HG03432 (cell line): Measurements from ENCODE around the gene IRX5.

Experiments
- ATAC-seq: cut with Tn5 transposase; IDR thresholded peaks from one replicate; pipeline ENCODE4 v1.9.1; 2021; ENCODE audit warnings: mild to moderate bottlenecking, moderate library complexity; ENCODE audit not compliant: unreplicated experiment

The IRX5 gene

GRCh38 chr16:54944002-54944401, 13.3 kb downstream of the IRX5 start:
- ATAC-seq, result no peak

DNA sequence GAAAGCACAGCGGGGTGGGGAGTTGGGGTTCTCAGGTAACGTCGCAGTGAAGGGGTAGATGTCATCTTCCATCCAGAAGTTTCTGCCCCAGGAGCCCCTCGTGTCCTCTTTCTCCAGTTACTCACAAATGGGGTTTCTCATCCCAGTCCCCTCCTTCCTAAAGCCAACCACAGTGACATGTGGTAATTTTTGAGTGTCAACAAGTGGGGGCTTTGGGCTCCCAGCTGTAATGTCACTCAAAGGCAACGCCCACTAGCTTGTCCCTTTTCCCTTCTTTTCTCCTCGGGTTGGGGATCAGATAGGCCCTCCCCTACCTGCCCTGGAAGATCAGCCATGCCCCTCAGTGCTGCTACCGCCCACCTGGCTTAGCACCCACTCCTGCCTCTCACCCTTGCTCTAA, 14.4 kb downstream of the IRX5 start:
- no peak for ATAC-seq

DNA sequence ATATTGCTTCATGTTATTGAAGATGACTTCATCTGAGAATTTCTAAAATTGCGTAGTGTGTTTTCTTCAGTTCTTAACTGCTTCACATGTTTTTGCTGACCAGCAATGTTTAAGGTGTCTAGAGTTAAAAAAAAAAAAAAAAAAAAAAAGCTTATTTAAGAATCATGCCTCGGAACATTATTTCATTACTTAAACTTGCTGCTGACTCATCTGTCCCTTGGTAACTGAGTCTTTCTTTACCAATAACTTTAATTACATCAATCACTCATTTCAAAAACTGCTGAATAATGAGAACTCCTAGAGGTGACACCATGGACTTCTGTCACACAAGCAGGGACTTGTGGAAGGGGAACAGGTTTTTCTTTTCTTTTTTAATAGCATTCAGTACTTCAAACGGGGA, 16.2 kb downstream of the IRX5 start:
- no peak for ATAC-seq

DNA sequence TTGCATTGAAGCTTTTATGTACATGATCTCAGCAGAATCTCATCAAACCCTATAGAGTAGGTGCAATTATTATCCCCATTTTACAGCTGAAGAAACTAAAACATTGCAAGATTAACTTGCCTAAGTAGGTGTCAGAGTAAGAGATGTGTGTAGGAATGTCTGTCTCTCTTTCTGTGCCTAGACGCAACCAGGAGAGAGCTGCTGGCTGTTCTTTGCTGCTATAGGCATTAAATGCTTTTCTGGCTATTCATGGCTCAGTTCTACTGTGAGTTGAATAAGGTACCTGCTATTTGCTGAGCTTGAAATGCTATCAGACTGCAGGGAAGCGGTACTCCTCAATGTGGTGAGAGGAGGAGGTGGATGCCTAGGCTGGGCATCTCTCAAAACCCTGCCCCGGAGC, 17.0 kb downstream of the IRX5 start:
- ATAC-seq, result no peak

GRCh38 chr16:54952195-54952594, 21.5 kb downstream of the IRX5 start:
- ATAC-seq, result no peak

DNA sequence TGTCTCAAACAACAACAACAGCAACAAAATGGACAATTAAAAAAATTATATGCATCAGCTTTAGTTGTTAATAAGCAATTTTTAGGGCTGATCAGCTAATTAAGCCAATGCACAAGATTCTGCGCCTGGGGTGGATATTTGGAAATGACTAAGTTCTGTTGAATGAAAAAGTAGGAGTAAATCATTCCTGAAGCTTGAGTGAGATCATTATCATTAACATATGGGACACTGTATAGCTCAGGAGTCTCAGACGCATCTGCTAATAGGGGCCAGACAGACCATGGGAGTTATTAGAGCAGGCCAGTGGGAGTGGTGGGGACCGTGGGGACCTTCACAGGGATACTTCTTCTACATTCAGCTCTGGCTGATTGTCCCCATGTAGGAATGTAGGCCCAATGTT, 22.8 kb downstream of the IRX5 start:
- no peak for ATAC-seq

GRCh38 chr16:54954220-54954619, 23.6 kb downstream of the IRX5 start:
- ATAC-seq, result no peak

DNA sequence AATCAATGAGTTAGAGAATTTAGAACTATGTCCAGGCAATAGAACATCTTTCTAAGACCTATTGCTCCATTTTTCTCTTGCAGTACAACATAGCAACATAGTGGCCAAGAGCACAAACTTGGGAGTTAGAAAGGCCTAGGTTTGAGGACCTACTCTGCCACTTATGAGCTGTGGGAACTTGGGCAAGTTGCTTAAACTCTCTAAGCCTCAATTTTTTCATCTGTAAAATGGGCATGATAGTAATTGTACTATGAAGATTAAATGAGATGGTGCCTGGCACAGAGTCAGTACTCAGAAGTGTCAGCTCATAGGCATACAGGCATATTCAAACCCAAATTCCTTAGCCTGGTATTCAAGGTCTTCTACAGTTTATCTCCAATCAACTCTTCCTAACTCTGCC, 25.1 kb downstream of the IRX5 start:
- no peak for ATAC-seq

GRCh38 chr16:54957403-54958166, 26.9 kb downstream of the IRX5 start:
- ATAC-seq, result no peak

GRCh38 chr16:54962045-54962444, 31.4 kb downstream of the IRX5 start:
- ATAC-seq, result no peak

DNA sequence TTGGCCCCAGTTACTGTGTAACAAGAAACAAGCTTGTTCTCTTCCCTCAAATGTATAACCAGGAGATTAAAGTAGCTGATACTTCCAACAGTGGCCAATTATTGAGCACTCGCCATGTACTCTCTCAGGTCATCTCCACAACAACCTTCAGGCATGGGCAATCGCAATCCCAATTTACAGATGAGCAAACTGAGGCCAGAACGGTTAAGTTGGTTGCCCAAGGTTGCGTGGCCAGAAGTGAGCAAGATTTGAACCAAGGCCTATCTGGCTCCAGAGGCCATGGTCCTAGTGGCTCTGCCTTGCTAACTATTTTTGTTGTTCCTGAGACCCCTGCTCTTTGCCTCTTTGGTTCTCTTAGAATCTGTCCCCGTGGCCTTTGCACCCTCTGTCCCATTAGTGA, 33.6 kb downstream of the IRX5 start:
- no peak for ATAC-seq

- no peak for ATAC-seq
These were observed 34.8 kb downstream of the IRX5 start for GRCh38 chr16:54965464-54965863.

- ATAC-seq, result no peak
These were observed 37.3 kb downstream of the IRX5 start for GRCh38 chr16:54968011-54968410.

DNA sequence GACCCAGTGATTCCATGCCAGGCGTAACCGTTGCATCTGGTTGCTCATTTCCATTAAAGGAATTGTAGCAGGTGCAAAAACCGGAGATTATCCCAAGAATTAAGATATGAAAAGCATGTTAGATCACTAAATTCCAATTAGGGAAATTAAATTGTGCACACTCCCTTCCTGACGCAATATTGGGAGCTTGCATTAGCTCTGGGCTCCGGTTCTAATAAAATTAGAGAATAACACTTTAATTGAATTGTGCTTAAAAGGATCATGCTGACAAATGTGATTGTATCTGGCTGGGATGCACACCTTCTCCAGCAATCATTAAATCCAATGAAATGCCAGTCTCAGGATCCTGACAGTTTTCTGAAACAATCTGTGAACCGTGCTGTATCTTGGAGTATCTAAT, 38.1 kb downstream of the IRX5 start:
- no peak for ATAC-seq

GRCh38 chr16:54970016-54970415, 39.4 kb downstream of the IRX5 start:
- no peak for ATAC-seq

DNA sequence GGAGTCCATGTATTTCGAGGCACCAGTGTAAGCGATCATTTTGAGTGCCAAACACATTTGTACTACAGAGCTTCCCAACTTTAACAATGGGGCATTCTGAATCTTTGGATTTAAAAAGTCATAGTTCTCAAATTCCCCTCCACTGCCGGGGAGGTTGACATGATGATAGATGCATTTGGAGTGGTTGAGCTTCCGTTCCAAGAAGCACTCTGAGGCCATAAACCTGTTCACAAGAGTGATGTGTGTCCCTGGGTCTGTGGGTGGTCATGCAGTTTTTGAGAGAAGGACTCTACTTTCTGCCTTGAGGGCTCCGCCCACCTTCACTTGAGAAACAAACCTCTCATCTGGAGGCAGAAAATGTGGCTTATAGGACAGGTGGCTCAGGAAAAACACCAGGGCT, 43.7 kb downstream of the IRX5 start:
- ATAC-seq, result no peak

DNA sequence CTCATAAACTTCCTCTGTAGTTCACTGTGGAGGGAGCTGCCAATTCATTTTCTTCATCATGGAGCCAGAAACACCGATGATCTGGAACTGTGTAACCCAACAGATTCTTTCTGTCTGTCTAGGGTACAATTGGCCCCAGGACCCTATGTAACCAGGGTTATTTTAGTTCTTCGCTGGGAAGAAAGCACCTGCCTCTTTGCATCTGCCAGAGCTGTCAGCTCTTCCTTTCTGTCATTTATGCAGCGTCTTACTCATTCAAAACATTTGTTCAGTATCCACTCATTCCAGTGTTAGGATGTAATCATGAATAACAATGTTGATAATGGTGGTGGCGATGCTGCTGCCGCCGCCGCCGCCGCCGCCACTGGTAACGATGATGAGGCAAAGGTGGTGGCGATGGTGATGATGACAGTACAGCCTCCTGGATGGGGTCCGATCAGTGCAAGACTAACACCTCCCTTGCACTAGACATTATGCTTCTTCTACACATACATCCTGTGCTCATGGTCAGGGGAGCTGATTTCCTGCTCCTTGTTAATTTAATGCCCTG, 46.1 kb downstream of the IRX5 start:
- no peak for ATAC-seq

DNA sequence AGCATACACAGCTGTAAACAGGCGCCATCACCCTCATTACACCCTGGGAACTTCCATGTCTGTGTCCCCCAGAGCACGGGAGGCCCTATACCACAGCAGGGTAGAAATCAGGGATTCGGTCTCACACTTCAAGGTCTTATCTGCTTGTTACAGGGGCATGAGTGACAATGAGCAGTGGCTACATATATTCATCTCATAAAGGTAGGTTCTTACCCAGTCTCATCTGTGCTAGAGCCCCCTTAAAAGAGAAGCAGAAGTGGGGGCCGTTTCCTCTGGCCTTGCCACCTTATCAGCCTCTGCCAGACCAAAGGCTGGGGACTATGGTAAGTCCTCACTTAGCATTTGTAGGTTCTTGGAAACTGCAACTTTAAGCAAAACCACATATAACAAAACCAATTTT, 46.5 kb downstream of the IRX5 start:
- ATAC-seq, result no peak

DNA sequence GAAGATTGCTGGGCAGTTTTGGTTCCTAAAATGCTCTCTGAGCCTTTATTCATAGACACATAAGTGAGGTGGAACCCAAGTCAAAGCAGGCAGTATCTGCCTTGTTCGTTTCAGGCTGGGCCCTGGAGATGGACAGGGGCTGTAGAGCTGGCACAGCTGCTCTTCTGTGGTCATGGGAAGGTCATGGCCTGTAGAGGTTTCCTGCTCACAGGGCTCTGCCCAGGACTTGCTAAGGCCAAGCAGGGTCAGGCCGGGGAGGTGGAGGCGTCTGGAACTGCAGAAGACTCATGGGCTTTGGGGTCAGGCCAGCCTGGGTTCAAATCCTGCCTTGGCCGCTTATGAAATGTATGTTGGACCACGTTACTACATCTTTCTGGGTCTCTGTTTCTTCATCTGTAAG, 50.2 kb downstream of the IRX5 start:
- ATAC-seq, result no peak
